Putamen (tissue), 1 donor: Measurements from ENCODE around the gene KCNMA1.

Experiments used
- DNase-seq: peaks from one replicate; pipeline ENCODE4 v3.0.0-alpha.2; 2016; ENCODE audit warnings: low spot score

The KCNMA1 gene

GRCh38 chr10:77555591-77556212 is 81.9 kb downstream of the KCNMA1 start:
- no peak for DNase-seq

- no peak for DNase-seq
Measured at GRCh38 chr10:77554996-77555397, 82.6 kb downstream of the KCNMA1 start.

- no peak for DNase-seq
Measured at GRCh38 chr10:77553966-77554365, 83.6 kb downstream of the KCNMA1 start.

GRCh38 chr10:77553311-77553710 is 84.3 kb downstream of the KCNMA1 start:
- DNase-seq = no peak

GRCh38 chr10:77552252-77552651 is 85.4 kb downstream of the KCNMA1 start:
- DNase-seq = no peak

DNA sequence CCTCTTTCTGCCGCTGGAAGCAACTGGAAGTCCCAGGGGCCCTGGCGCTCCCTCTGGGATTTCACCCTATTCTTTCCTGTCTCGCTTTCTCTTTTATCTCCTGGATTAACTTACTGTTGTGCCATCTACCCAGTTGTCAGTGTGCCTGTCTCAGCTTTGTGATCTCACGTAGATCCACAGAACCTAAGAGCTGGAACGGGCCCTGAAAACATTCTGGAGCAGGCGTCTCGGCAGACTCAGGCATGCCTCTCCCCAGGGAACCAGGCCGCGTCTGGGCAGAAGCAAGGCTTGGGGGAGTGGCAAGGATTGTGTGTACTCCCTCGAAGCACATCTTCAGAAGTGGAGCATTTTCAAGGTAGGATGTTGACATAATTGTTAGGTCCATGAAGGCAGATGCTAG is 87.2 kb downstream of the KCNMA1 start:
- no peak for DNase-seq

DNA sequence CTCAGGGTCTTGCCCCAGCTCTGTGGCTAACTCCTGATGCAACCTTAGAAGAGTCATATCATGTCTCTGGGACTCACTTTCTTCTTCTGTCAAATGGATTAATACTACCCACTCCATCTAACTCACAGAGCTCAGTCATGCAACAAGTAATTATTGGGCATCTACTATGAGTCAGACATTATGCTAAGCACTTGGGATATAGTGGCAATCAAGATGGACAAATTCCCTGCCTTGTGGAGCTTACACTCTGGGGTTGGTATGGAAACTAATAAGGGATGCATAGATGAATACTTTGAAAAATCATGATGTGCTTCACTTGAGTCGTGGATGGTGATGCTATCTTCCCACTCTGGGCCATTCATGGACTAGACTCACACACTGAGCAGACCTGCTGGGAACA is 88.9 kb downstream of the KCNMA1 start:
- DNase-seq = no peak

DNA sequence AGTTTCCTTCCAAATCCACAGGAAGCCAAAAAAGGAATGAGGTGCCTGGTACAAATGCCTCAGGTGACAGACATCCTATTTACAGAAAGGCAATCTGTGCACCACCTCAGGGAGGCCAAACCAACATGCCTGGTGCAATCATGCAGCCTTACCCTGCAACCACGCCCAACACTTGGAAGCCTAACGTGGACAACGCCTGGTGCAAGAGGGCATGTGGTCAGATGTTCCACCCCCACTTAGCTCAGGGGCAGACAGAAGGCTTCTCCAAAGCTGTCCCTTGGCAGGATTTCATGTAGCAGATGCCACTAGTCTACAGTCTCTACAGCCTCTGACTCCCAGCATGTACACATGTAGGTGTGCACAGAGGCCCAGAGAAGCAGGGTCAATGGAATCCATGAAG is 89.5 kb downstream of the KCNMA1 start:
- no peak for DNase-seq

- DNase-seq = no peak
Measured at GRCh38 chr10:77547307-77548050, 90.1 kb downstream of the KCNMA1 start.

DNA sequence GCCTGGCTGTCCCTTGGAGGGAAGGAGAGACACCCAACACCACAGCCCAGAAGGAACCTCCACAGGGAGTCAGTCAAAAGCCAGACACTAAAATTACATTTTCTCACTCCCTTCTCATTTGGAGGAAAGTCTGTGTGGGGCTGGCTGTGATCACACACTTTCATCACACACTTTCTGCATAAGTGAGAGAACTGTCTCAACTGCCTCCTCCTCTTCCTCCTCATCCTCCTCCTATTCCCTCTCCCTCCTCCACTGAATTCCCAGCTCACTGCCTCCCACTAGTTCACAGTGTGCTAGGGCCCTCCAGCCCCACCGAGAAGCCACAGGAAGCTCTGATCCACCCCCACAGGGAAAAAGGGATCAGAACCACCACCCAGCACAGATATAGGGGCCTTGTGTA is 91.6 kb downstream of the KCNMA1 start:
- peak; percentile 31 for DNase-seq

DNA sequence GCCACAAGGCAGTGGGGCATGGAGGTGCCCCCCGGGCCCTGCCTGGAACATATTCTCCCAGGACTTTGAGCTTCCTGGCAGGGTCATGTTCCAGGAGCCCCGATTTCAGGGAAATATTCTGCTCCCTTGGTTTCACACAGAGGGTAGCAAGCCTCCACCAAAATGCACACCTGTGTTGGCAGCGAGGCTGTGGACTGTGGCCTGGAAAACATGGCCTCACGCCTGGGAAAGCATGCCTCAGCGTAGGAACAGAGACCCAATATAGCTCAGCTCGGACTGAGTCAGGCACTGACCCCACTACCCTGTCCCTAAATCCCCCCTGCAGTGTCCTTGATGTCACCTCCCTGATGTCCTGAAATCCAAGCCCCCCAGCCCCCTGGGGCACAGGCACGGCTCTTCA is 92.0 kb downstream of the KCNMA1 start:
- no peak for DNase-seq

GRCh38 chr10:77544617-77545016 is 93.0 kb downstream of the KCNMA1 start:
- DNase-seq = no peak

- DNase-seq = no peak
Measured at GRCh38 chr10:77542710-77543259, 94.8 kb downstream of the KCNMA1 start.

- DNase-seq = no peak
Measured at GRCh38 chr10:77541944-77542343, 95.7 kb downstream of the KCNMA1 start.

- DNase-seq = no peak
Measured at GRCh38 chr10:77541247-77541646, 96.4 kb downstream of the KCNMA1 start.

- no peak for DNase-seq
Measured at GRCh38 chr10:77539147-77539935, 98.3 kb downstream of the KCNMA1 start.

DNA sequence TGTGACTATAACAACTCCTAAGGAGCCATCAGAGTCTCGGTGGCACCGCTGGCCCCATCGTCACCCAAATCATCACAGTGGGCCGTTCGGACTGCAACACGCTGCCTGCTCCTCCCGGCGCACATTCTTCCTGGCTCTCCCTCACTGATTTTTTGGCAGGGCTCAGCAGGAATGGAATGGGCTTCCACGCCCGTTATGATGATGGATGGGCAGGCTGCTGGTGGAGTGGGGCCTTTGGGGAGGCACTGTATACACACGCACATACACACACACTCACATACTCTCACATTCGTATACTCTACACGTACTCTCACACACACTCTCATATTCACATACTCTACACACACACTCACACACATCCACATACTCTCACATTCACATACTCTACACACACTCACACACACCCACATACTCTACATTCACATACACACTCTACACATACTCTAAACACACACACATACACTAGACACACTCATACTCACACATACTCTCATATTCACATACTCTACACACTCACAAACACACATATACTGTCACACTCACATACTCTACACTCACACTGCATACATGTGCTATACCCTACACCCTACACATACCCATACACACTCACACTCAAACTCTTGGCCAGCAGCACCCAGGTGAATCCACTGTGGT is 99.8 kb downstream of the KCNMA1 start:
- DNase-seq = no peak

DNA sequence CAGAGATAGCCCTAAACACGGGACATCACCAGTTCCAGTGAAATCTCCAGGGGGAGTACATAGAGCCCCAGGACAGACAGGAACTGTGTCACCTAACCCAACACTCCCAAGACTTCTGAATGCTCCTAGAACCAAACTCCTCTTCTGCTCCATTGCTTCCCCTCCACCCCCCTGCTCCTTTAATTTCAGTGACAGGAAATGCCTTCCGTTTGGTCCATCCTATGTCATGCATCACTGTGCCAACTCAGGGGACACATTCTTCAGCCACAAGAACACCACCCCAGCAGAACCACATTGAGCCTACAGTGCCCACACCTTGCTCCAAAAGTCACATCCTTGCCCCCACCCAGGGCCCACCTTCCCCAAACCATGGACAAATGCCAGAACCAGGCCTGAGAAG is 100.5 kb downstream of the KCNMA1 start:
- no peak for DNase-seq

- no peak for DNase-seq
Measured at GRCh38 chr10:77533887-77534278, 103.7 kb downstream of the KCNMA1 start.

DNA sequence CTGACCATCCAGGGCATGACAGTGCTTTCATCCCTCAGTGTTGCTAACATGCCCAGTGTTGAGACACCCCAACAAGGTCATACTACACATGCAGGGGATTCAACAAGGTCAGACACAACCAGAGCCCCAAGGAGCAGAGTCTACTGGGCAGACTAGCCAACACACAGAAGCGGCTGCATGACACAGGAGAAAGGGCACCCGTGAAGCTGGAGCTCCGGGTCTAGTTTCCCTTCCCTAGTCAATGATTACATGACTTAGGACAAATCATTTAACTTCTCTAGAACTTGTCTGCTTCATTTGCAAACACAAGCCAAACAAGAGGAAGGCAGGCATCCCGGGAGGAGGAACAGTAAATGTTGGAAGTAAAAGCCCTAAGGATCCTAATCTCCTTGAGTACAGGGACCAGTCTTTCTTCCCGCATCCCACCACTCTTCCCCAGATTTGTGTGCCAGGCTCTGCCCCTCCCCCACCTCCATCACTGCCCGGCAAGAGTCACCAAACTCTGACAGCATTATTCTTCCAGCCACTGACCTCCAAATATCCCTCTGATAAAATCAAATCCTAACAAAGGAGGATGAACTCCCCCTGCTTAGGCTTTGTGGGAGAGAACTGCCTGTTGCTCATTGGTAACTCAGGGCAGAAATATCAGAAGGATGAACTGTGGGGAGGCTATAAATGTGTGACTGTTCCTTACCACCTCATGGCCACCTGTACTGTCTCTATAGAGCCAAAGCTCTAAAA is 104.3 kb downstream of the KCNMA1 start:
- no peak for DNase-seq

- no peak for DNase-seq
Measured at GRCh38 chr10:77532068-77532467, 105.5 kb downstream of the KCNMA1 start.
